K562 (cell line): ENCODE measurements around the gene GPR37L1. TPM values are rescaled to one million over a fixed set of nuclear protein-coding genes. Genes with fewer than 3 reads are reported as not detected.
A peak's percentile ranks its signal among the peaks of the same experiment; 100 is the strongest.

Source experiments
- CBFA2T3 ChIP-seq: fragments of 450-650 bp; IDR thresholded peaks from 2 replicates; pipeline ENCODE4 v1.6.1; 2017
- FIP1L1 ChIP-seq: fragments of 200-400 bp; formaldehyde crosslinking; IDR thresholded peaks from 2 replicates; pipeline ENCODE4 v1.6.1; 2018; ENCODE audit warnings: mild to moderate bottlenecking, low read depth, low read length; ENCODE audit not compliant: poor library complexity, severe bottlenecking
- GTF2F1 ChIP-seq: IDR thresholded peaks from 2 replicates; pipeline ENCODE4 v1.6.1; 2011; ENCODE audit warnings: low read depth, low read length, improper control_type of control experiment
- MYBL2 ChIP-seq, 2 experiments: fragments of 450-650 bp in 1 of 2; sonication (generic) in 1 of 2; formaldehyde crosslinking in 1 of 2; IDR thresholded peaks; 2 replicates each; pipeline versions ENCODE4 v1.6.1 to v1.8.1; 2017 to 2022; ENCODE audit warnings: borderline replicate concordance in 1 of 2, inconsistent platforms in 1 of 2, low read depth in 1 of 2, mild to moderate bottlenecking in 1 of 2, missing genetic modification reagents in 1 of 2, moderate library complexity in 1 of 2
- NR2C2 ChIP-seq, 2 experiments: fragments of 200-800 bp in 1 of 2; sonication (Bioruptor generic) in 1 of 2; sonication (generic) in 1 of 2; formaldehyde crosslinking in 1 of 2; IDR thresholded peaks; 2 replicates each; pipeline versions ENCODE4 v1.6.1 to v1.8.0; 2016 to 2022; ENCODE audit warnings: mild to moderate bottlenecking in 1 of 2, missing compliant biosample characterization in 1 of 2, missing genetic modification characterization in 1 of 2, missing genetic modification reagents in 1 of 2
- RBM25 ChIP-seq: fragments of 200-400 bp; formaldehyde crosslinking; IDR thresholded peaks from 2 replicates; pipeline ENCODE4 v1.6.1; 2018; ENCODE audit warnings: low read length, low read depth, moderate library complexity; ENCODE audit not compliant: severe bottlenecking
- RFX1 ChIP-seq: fragments of 450-650 bp; IDR thresholded peaks from 2 replicates; pipeline ENCODE4 v1.6.1; 2016; ENCODE audit warnings: mild to moderate bottlenecking, moderate library complexity
- ZFX ChIP-seq: sonication (generic); formaldehyde crosslinking; IDR thresholded peaks from 2 replicates; pipeline ENCODE4 v1.8.0; 2022; ENCODE audit warnings: mild to moderate bottlenecking, missing genetic modification reagents, moderate library complexity
- polyA plus RNA-seq, 8 experiments: library from polyadenylated mRNA; depleted of rRNA in 4 of 8; stranded (reverse) in 5 of 8; unstranded in 3 of 8; fragments of >200 nt; fragmentation: Nextera tagmentation in 2 of 8; fragmentation: Illumina TruSeq in 1 of 8; extraction: Ambion mirVana in 2 of 8; extraction: Trizol in 1 of 8; gene quantifications; 2 replicates each; pipeline versions ENCODE4 v1.2.1 to v1.2.3, GENCODE V29; 2011 to 2014; ENCODE audit warnings: inconsistent platforms in 1 of 8, missing spikeins in 1 of 8
- total RNA-seq, 7 experiments: library from RNA; depleted of rRNA in 6 of 7; stranded (reverse); fragments of >200 nt in 6 of 7; fragmentation: Illumina TruSeq in 2 of 7; extraction: Trizol in 2 of 7; gene quantifications; 2 replicates each; pipeline versions ENCODE4 v1.2.1 to v1.2.3, GENCODE V29; 2011 to 2021; ENCODE audit warnings: low replicate concordance in 1 of 7
- TF ChIP-seq, protein P1 (sequence below): fragments of 250-450 bp; sonication (Bioruptor Pico); IDR thresholded peaks from 2 replicates; pipeline ENCODE4 v1.4.0; 2020; ENCODE audit warnings: mild to moderate bottlenecking
- TF ChIP-seq, protein P2 (sequence below): fragments of 250-450 bp; sonication (Bioruptor Pico); IDR thresholded peaks from 2 replicates; pipeline ENCODE4 v1.5.1; 2021; ENCODE audit warnings: mild to moderate bottlenecking
- TF ChIP-seq, protein P3 (sequence below), 3 experiments: fragments of 200-800 bp in 1 of 3; fragments of 250-450 bp in 1 of 3; fragments of 450-650 bp in 1 of 3; sonication (Bioruptor Pico) in 1 of 3; sonication (Bioruptor generic) in 1 of 3; formaldehyde crosslinking in 1 of 3; IDR thresholded peaks; 2 replicates each; pipeline versions ENCODE4 v1.6.1 to v1.8.0; 2016 to 2022; ENCODE audit warnings: mild to moderate bottlenecking in 2 of 3, missing genetic modification characterization in 2 of 3, missing compliant biosample characterization in 1 of 3, moderate library complexity in 1 of 3

Gene GPR37L1
- total and polyA plus RNA-seq, 9 of the 15 experiments (the other 6 are each of a cell fraction or from before 2014, with no cell fraction given) = not detected

DNA sequence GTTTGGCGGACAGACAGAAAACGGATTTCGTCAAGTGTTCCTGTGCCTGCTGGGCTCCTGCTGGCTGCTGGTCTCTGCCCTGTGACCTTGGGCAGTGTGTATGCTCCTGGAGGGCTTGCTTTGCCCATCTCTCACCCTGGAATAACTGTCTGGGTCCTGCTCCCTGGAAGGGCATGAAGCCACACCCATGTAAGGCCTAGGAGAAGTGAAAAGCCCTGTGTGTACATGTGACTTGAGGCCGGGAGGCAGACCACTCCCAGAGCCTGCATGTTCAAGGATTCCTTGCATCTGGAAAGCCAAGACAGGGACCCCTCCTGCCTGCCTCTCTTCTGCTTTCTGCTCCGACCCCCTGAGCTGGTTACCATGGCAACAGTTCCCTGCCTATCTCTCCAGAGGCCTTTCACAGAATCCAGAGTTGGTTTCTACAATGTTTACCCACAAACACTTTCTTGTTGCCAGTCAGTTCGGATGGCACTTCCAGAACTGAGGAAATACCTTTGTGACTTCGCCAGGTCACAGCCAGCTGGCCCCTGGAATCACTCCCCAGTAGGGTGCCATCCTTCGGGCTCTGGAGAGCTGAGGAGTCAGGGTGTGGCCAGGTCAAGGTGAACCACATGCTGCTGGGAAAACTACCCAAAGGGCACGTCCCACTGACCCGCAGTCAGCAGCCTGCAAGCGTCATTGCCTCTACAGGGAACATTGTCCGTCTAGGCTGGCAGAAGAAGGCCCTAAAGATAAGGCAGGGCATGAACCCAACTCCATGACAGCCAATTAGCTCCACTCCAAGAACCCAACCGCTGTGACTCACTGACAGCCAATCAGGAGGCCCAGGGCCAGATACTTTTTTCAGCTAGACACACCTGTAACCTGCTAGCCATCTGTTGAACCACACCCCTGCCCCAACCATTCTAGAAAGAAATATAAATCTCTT lies 14.7 kb upstream of the GPR37L1 start (continued):
- TF ChIP-seq, protein P1, sequence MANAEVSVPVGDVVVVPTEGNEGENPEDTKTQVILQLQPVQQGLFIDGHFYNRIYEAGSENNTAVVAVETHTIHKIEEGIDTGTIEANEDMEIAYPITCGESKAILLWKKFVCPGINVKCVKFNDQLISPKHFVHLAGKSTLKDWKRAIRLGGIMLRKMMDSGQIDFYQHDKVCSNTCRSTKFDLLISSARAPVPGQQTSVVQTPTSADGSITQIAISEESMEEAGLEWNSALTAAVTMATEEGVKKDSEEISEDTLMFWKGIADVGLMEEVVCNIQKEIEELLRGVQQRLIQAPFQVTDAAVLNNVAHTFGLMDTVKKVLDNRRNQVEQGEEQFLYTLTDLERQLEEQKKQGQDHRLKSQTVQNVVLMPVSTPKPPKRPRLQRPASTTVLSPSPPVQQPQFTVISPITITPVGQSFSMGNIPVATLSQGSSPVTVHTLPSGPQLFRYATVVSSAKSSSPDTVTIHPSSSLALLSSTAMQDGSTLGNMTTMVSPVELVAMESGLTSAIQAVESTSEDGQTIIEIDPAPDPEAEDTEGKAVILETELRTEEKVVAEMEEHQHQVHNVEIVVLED = no peak
- TF ChIP-seq ZFX (CRISPR knock-in tag) (0 out of 2 replicates have a peak, but pooled peaks have one; percentile 19), GTF2F1 (no peak), RBM25 (no peak), MYBL2 (IDR thresholded peaks at IDR 0.05; ENCODE audit: low read depth) (no peak), MYBL2 (CRISPR knock-in tag; IDR thresholded peaks at IDR 0.05; ENCODE audit: borderline replicate concordance) (no peak), RFX1 (peak; percentile 95), CBFA2T3 (peak; percentile 24), FIP1L1 (no peak), NR2C2 (CRISPR knock-in tag; IDR thresholded peaks at IDR 0.05) (no peak), NR2C2 (tag; IDR thresholded peaks at IDR 0.05) (peak; percentile 51)
- TF ChIP-seq, protein P2, sequence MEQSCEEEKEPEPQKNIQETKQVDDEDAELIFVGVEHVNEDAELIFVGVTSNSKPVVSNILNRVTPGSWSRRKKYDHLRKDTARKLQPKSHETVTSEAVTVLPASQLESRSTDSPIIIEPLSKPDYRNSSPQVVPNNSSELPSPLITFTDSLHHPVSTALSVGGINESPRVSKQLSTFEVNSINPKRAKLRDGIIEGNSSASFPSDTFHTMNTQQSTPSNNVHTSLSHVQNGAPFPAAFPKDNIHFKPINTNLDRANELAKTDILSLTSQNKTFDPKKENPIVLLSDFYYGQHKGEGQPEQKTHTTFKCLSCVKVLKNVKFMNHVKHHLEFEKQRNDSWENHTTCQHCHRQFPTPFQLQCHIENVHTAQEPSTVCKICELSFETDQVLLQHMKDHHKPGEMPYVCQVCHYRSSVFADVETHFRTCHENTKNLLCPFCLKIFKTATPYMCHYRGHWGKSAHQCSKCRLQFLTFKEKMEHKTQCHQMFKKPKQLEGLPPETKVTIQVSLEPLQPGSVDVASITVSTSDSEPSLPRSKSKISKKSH = no peak
- TF ChIP-seq, protein P3, sequence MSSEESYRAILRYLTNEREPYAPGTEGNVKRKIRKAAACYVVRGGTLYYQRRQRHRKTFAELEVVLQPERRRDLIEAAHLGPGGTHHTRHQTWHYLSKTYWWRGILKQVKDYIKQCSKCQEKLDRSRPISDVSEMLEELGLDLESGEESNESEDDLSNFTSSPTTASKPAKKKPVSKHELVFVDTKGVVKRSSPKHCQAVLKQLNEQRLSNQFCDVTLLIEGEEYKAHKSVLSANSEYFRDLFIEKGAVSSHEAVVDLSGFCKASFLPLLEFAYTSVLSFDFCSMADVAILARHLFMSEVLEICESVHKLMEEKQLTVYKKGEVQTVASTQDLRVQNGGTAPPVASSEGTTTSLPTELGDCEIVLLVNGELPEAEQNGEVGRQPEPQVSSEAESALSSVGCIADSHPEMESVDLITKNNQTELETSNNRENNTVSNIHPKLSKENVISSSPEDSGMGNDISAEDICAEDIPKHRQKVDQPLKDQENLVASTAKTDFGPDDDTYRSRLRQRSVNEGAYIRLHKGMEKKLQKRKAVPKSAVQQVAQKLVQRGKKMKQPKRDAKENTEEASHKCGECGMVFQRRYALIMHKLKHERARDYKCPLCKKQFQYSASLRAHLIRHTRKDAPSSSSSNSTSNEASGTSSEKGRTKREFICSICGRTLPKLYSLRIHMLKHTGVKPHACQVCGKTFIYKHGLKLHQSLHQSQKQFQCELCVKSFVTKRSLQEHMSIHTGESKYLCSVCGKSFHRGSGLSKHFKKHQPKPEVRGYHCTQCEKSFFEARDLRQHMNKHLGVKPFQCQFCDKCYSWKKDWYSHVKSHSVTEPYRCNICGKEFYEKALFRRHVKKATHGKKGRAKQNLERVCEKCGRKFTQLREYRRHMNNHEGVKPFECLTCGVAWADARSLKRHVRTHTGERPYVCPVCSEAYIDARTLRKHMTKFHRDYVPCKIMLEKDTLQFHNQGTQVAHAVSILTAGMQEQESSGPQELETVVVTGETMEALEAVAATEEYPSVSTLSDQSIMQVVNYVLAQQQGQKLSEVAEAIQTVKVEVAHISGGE (CRISPR knock-in tag; IDR thresholded peaks at IDR 0.05) = peak in 1 of 3 experiments; percentile 25; a peak in 1 of 6 replicates
